Measurements from ENCODE around the gene CERS2. TPM values are rescaled to one million over a fixed set of nuclear protein-coding genes. Genes with fewer than 3 reads are reported as not detected.

Gene CERS2
- total and polyA plus RNA-seq, 4 donors = 155 to 308 (median 216) TPM

DNA sequence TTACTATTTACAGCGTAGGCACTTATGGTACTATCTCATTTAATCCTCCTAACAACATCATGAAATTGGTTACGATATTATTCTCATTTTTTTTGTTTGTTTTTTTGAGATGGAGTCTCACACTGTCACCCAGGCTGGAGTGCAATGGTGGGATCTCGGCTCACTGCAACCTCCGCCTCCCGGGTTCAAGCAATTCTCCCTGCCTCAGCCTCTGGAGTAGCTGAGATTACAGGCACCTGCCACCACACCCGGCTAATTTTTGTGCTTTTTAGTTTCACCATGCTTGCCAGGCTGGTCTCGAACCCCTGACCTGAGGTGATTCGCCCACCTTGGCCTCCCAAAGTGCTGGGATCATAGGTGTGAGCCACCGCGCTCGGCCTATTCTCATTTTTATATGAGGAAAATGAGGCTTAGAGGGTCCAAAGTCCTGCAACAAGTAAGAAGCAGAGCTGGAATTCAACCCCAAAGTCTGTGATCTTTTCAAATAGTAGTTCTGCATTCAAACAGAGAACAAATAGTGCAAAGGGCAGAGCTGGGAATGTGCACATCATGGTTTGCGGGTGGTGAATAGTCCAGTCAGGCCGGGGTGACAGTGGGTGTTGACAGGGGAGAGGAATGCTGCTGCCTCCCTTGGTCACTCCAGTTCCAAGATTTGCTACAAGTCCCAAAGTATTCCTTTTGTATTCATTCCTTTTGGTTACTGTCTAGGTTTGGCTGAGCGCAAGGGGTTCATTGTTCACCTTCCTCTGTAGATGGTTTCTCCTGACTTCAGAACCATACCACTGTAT lies 38.2 kb upstream of the CERS2 start:
- H3K27ac ChIP-seq (ENCODE audit: low read depth in 1 of 2, low read length in 1 of 2) = peak overlapping the region; percentile 62 to 88
- peaks cover 0 to 4% (median 3%) of the 10 kb centered on the region in 4 donors for H3K36me3 ChIP-seq (ENCODE audit: control insufficient read depth in 4 of 4, insufficient read depth in 4 of 4, low read length in 4 of 4)
- H3K4me3 ChIP-seq = no peak overlapping the region
- H3K9ac ChIP-seq (ENCODE audit: insufficient read depth in 1 of 2, low read length in 2 of 2) = peak overlapping the region in 1 of 2 donors; percentile 42
- 84 to 91% methylated on average over 14 of the region's 14 CpGs for WGBS, 2 donors
- ATAC-seq (ENCODE audit: insufficient read depth, low FRiP score) (no peak), DNase-seq (no peak)
- TF ChIP-seq, protein P1, sequence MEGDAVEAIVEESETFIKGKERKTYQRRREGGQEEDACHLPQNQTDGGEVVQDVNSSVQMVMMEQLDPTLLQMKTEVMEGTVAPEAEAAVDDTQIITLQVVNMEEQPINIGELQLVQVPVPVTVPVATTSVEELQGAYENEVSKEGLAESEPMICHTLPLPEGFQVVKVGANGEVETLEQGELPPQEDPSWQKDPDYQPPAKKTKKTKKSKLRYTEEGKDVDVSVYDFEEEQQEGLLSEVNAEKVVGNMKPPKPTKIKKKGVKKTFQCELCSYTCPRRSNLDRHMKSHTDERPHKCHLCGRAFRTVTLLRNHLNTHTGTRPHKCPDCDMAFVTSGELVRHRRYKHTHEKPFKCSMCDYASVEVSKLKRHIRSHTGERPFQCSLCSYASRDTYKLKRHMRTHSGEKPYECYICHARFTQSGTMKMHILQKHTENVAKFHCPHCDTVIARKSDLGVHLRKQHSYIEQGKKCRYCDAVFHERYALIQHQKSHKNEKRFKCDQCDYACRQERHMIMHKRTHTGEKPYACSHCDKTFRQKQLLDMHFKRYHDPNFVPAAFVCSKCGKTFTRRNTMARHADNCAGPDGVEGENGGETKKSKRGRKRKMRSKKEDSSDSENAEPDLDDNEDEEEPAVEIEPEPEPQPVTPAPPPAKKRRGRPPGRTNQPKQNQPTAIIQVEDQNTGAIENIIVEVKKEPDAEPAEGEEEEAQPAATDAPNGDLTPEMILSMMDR (IDR thresholded peaks at IDR 0.05; ENCODE audit: control extremely low read depth, extremely low read depth) = no peak
- H3K9me3 ChIP-seq (ENCODE audit: control insufficient read depth in 4 of 4, insufficient read depth in 3 of 4, low read length in 3 of 4) = no peaks in the 10 kb centered on the region
- peaks cover 2 to 29% (median 10%) of the 10 kb centered on the region in 5 donors for H3K4me1 ChIP-seq (ENCODE audit: control insufficient read depth in 5 of 5, insufficient read depth in 5 of 5, low read length in 5 of 5)
- no peaks in the 10 kb centered on the region for H3K27me3 ChIP-seq (ENCODE audit: control insufficient read depth in 3 of 3, insufficient read depth in 3 of 3, low read length in 2 of 3)

DNA sequence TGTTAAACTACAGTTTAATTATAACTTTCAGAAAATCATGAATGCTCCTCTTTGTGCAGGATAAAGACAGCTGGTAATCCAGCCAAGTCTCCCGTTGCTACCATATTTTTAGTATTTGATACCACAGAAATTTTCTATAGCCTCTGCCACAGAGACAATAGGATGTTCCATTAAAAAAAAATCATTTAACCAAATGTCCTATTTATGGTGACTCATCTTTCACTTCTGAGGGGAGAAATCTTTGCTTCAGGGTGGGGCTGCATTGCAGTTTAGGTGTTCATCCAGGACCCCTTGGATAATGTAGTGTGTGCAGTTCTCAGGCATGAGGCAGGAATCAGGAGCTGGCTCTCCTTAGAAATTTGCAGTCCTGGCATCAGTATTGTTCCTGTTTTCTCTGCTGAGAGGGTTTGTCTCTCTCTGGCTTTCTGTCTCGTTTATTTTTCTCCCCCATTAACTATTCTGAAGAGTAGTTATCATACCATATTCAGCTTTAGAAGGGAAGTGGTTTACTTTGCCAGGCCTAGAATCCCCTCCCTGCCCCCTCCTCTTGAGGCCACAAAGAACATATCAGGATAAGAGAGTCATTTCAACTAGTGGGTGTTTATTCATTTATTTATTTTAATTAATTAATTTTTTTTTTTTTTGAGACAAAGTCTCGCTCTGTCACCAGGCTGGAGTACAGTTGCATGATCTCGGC lies 36.7 kb upstream of the CERS2 start:
- H3K27ac ChIP-seq (ENCODE audit: low read depth in 1 of 2, low read length in 1 of 2) = no peak overlapping the region
- 56 to 60% methylated on average over 4 of the region's 4 CpGs for WGBS, 2 donors

GRCh38 chr1:151010346-151010726 lies 35.7 kb upstream of the CERS2 start:
- DNase-seq (no peak), ATAC-seq (ENCODE audit: insufficient read depth, low FRiP score) (no peak)
- H3K27ac ChIP-seq (ENCODE audit: low read depth in 1 of 2, low read length in 1 of 2) = no peak overlapping the region
- H3K36me3 ChIP-seq (ENCODE audit: control insufficient read depth in 4 of 4, insufficient read depth in 4 of 4, low read length in 4 of 4) = no peaks in the 10 kb centered on the region
- WGBS, 2 donors = 90 to 94% methylated on average over 3 of the region's 3 CpGs
- H3K9me3 ChIP-seq (ENCODE audit: control insufficient read depth in 4 of 4, insufficient read depth in 3 of 4, low read length in 3 of 4) = no peaks in the 10 kb centered on the region
- TF ChIP-seq, protein P1 (IDR thresholded peaks at IDR 0.05; ENCODE audit: control extremely low read depth, extremely low read depth) = no peak
- H3K4me1 ChIP-seq (ENCODE audit: control insufficient read depth in 5 of 5, insufficient read depth in 5 of 5, low read length in 5 of 5) = peaks cover 6 to 46% (median 18%) of the 10 kb centered on the region in 5 donors
- no peak overlapping the region for H3K9ac ChIP-seq (ENCODE audit: insufficient read depth in 1 of 2, low read length in 2 of 2)
- H3K27me3 ChIP-seq (ENCODE audit: control insufficient read depth in 3 of 3, insufficient read depth in 3 of 3, low read length in 2 of 3) = no peaks in the 10 kb centered on the region
- no peak overlapping the region for H3K4me3 ChIP-seq

More for the DNA sequence above, 36.7 kb upstream of the CERS2 start:
- TF ChIP-seq, protein P1 (IDR thresholded peaks at IDR 0.05; ENCODE audit: control extremely low read depth, extremely low read depth) = no peak
- Histone ChIP-seq H3K9me3 (ENCODE audit: control insufficient read depth in 4 of 4, insufficient read depth in 3 of 4, low read length in 3 of 4) (no peaks in the 10 kb centered on the region), H3K9ac (ENCODE audit: insufficient read depth in 1 of 2, low read length in 2 of 2) (peak overlapping the region in 1 of 2 donors; percentile 5), H3K27me3 (ENCODE audit: control insufficient read depth in 3 of 3, insufficient read depth in 3 of 3, low read length in 2 of 3) (no peaks in the 10 kb centered on the region), H3K4me1 (ENCODE audit: control insufficient read depth in 5 of 5, insufficient read depth in 5 of 5, low read length in 5 of 5) (peaks cover 6 to 36% (median 18%) of the 10 kb centered on the region in 5 donors), H3K36me3 (ENCODE audit: control insufficient read depth in 4 of 4, insufficient read depth in 4 of 4, low read length in 4 of 4) (no peaks in the 10 kb centered on the region), H3K4me3 (no peak overlapping the region)
- ATAC-seq (ENCODE audit: insufficient read depth, low FRiP score) (no peak), DNase-seq (no peak)
